ENCODE data around the gene UGT8. TPM values are rescaled to one million over a fixed set of nuclear protein-coding genes. Genes with fewer than 3 reads are reported as not detected.

Gene UGT8
- total RNA-seq, 1 experiment from 2014 or later = 15.7 TPM

DNA sequence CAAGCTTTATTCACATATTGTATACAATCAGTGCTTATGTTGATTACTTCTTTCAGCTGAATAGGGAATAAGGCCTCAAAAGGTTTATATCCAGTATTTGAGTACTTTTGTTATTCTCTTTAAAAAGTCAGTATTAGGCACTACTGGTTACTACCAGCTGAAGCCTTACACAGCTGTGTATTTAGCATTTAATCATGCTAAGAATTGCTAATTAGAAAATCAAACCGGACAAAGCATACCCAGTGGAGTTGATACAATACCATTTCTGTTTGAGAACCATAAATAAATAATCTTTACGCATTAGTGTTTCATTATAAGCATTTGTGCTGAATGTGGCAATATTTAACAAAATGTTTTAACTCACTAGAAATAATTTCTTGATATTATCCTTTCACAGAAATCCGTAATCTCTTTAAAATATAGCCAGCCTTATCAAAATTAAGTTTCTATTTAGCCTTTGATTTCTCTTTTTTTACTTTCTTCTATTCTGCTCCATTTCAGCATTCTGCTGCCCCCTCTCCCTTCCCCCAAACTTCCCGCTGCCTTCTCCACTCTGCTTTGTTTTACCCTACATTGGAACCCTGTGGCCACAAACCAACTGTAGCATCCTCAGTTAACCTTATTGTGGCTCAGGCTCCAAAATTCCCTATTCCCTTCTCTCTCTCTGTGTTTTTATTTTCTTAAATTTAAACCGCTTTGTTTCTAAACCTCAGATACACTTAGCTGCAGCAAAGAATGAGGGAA, 37.8 kb downstream of the UGT8 start:
- Mint-ChIP-seq H3K27me3 (ENCODE audit: low read depth) (no peaks in the 10 kb centered on the region), H3K27ac (no peak overlapping the region), H3K9me3 (no peaks in the 10 kb centered on the region; a peak in 1 of 5 replicates), H3K4me1 (peaks cover 4 to 5% of the 10 kb centered on the region in 2 experiments), H3K4me3 (no peak overlapping the region), H3K36me3 (ENCODE audit: insufficient read depth in 1 of 3, low read depth in 3 of 3) (peaks cover 9 to 14% (median 13%) of the 10 kb centered on the region in 3 experiments; a peak in 5 of 7 replicates)
- H3K23me2 ChIP-seq (ENCODE audit: insufficient read length, low read depth, low read length, poor library complexity, severe bottlenecking) = no peaks in the 10 kb centered on the region
- no CpG with 5 or more reads among the region's 5 CpGs for WGBS (ENCODE audit: extremely low coverage, insufficient read length, low lambda C conversion rate)
- no peak overlapping the region for H3K14ac ChIP-seq (ENCODE audit: insufficient read depth, low read length)
- H2AFZ ChIP-seq (ENCODE audit: low read length) = no peak overlapping the region
- H2BK20ac ChIP-seq (ENCODE audit: low read depth, low read length, poor library complexity, severe bottlenecking) = no peak overlapping the region
- H3K56ac ChIP-seq (ENCODE audit: insufficient read length, low read depth, low read length) = no peak overlapping the region
- H3K27me3 ChIP-seq (ENCODE audit: insufficient read depth, low read length) = no peaks in the 10 kb centered on the region
- no peaks in the 10 kb centered on the region for H3K9me3 ChIP-seq (ENCODE audit: control insufficient read depth, low read depth, low read length)
- H3K4ac ChIP-seq (ENCODE audit: low read depth, low read length) = no peak overlapping the region
- H3K4me2 ChIP-seq (ENCODE audit: insufficient read depth, insufficient read length, low read length) = no peak overlapping the region
- DNase-seq = no peak
- no peak overlapping the region for H2BK12ac ChIP-seq (ENCODE audit: insufficient read length, low read depth, low read length)
- no peak overlapping the region for H2BK5ac ChIP-seq (ENCODE audit: insufficient read length, low read length)
- no peak overlapping the region for H3T11ph ChIP-seq (ENCODE audit: low read length)
- H3K4me1 ChIP-seq (ENCODE audit: insufficient read depth, low read length) = no peaks in the 10 kb centered on the region
- H2AK5ac ChIP-seq (ENCODE audit: insufficient read length, low read length) = no peak overlapping the region
- H4K91ac ChIP-seq (ENCODE audit: insufficient read length, low read depth, low read length) = no peak overlapping the region
- no peak overlapping the region for H2BK120ac ChIP-seq (ENCODE audit: low read depth, low read length, poor library complexity, severe bottlenecking)
- no peak for TF ChIP-seq CTCF (conservative IDR thresholded peaks at IDR 0.05)
- no peak overlapping the region for H3K18ac ChIP-seq (ENCODE audit: insufficient read length, low read depth, low read length)
- H4K20me1 ChIP-seq (ENCODE audit: control insufficient read depth, insufficient read depth, insufficient read length) = no peaks in the 10 kb centered on the region
- no peak overlapping the region for H3K27ac ChIP-seq (ENCODE audit: insufficient read length, low read depth, low read length)
- no peaks in the 10 kb centered on the region; the same call in 1 of the 2 replicates for H3K79me2 ChIP-seq (ENCODE audit: insufficient read depth, low read length)
- H2BK15ac ChIP-seq (ENCODE audit: low read depth, low read length) = no peak overlapping the region
- H3K79me1 ChIP-seq (ENCODE audit: insufficient read depth, low read depth, low read length, poor library complexity, severe bottlenecking) = no peaks in the 10 kb centered on the region
- no peak overlapping the region for H3K23ac ChIP-seq (ENCODE audit: insufficient read length, low read depth, low read length)
- H3K9ac ChIP-seq (ENCODE audit: extremely low read depth, insufficient read length, low read length) = no peak overlapping the region
- H4K8ac ChIP-seq (replicated peaks; ENCODE audit: insufficient read length, low read depth, low read length) = no peak overlapping the region
- no peak overlapping the region for H4K5ac ChIP-seq (ENCODE audit: insufficient read length, low read depth, low read length)

All from H9 (cell line).